Left colon (tissue), 2 donors: Measurements from ENCODE around the gene RPRD2. TPM values are rescaled to one million over a fixed set of nuclear protein-coding genes. Genes with fewer than 3 reads are reported as not detected.

Experiments used
- ATAC-seq: fragments of 200-7000 bp; cut with Tn5 transposase; one replicate; pipeline ENCODE4 v1.9.1; 2020; ENCODE audit warnings: mild to moderate bottlenecking, moderate library complexity
- DNase-seq, 2 donors: peaks; one replicate each; pipeline ENCODE4 v3.0.0-alpha.2; 2020
- intact Hi-C, 2 donors: fragments of 100-400 bp; cut with DNase I in 1 of 2; cut with micrococcal nuclease in 1 of 2; formaldehyde crosslinking; loops; one replicate each; pipeline versions ENCODE4 v1.11.2 to v1.14.0; 2022; cut with DNase I, micrococcal nuclease
- total RNA-seq, 2 donors: library from RNA; stranded (reverse); fragmentation: NEBNext Ultra II Directional; extraction: Animal tissue kit (Norgen Biotek cat#: 25700); gene quantifications; one replicate each; pipeline ENCODE4 v1.2.1, GENCODE V29; 2021
- donor health status: DM: no; HTN: no; CAD: no.
- donor health status: DM: yes; HTN: yes; CAD: no.

RPRD2 gene
- total RNA-seq, 2 donors from 2014 or later: 25.4 to 28.1 TPM

DNA sequence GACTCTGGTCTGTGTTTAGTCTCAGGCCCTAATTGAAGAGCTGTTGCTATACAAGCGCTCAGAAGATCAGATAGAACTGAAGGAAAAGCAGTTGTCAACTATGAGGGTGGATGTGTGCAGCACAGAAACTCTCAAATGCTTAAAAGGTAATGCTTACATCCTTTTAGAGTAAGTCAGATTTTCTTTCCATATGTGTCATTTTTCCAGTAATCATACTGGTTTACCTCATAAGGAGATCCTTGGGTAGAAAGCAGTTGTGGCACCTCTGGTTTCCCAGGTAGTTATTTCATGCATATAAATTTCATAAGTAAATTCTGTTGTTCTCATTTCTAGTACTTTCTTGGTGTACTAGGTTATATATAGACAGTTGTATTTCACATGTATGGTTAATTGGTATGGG lies 80.3 kb downstream of the RPRD2 start:
- DNase-seq: no peak
- intact Hi-C loops: no loop called here
- ATAC-seq: no peak

DNA sequence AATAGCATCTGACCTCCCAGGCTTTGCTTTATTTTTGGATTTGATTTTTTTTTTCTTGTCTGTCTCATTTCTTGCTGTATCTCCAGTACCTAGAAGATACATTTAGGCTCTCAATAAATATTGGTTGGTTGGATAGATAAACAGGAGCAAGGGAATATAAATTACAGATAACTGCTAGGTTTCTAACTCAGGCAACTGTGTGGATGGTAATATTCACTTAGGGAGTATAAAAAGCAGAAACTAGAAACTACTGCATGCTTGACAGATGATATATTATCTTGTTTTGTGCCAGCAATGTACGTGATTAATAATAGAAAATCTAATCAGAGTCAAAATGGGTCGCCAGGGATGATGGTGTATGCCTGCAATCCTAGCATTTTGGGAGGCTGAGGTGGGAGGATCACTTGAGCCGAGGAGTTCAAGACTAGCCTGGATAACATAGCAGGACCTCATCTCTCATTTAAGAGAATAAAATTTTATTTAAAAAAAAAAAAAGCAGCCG lies 92.2 kb downstream of the RPRD2 start:
- DNase-seq (no peak), ATAC-seq (no peak)
- intact Hi-C loops: no loop called here

- peak; percentile 78 for ATAC-seq
- intact Hi-C loops: no loop called here
- DNase-seq: peak; percentile 42 to 65
Measured at GRCh38 chr1:150464422-150464826, 100.5 kb downstream of the RPRD2 start.

DNA sequence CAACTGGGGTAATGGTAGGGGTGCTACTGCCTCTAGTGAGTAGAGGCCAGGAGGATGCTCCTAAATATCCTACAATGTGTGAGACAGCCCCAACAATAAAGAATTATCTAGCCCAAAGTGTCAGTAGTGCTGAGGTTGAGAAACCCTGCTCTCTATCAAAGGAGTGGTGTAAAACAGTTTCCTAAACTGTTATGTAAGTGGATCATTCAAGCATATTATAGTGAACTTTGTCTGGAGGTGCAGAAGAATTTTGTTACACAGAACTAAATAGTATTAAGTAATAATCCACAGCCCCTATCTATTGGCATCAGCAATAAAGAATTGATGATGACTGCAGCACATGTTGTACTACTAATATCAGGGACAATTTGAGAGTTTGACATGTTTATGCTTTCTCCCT lies 103.0 kb downstream of the RPRD2 start:
- ATAC-seq (no peak), DNase-seq (no peak)
- intact Hi-C loops: no loop called here

- no peak for DNase-seq
- ATAC-seq: no peak
- intact Hi-C loops: no loop called here
Measured at GRCh38 chr1:150469291-150469690, 105.3 kb downstream of the RPRD2 start.

DNA sequence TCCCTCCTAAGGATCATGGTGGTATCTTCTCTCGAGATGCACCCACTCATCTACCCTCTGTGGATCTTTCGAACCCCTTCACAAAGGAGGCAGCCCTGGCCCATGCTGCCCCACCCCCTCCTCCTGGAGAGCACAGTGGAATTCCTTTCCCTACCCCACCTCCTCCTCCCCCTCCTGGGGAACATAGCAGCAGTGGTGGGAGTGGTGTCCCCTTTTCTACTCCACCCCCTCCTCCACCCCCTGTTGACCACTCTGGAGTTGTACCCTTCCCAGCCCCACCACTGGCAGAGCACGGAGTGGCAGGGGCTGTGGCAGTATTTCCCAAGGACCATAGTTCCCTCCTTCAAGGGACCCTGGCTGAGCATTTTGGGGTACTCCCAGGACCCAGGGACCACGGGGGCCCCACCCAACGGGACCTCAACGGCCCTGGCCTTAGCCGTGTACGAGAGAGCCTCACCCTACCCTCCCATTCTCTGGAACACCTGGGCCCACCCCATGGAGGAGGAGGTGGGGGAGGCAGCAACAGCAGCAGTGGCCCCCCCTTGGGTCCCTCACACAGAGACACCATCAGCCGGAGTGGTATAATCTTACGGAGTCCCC lies 108.8 kb downstream of the RPRD2 start:
- DNase-seq (no peak), ATAC-seq (no peak)
- intact Hi-C loops: loop anchor here in 1 of 2 donors (10.0 kb wide), 1 partner anchor 62 kb away; no protein-coding TSS in a partner anchor

- DNase-seq: no peak
- intact Hi-C loops: loop anchor here in 1 of 2 donors (10.0 kb wide), 1 partner anchor 61 kb away; no protein-coding TSS in a partner anchor
- no peak for ATAC-seq
Measured at GRCh38 chr1:150473659-150474058, 109.7 kb downstream of the RPRD2 start.

DNA sequence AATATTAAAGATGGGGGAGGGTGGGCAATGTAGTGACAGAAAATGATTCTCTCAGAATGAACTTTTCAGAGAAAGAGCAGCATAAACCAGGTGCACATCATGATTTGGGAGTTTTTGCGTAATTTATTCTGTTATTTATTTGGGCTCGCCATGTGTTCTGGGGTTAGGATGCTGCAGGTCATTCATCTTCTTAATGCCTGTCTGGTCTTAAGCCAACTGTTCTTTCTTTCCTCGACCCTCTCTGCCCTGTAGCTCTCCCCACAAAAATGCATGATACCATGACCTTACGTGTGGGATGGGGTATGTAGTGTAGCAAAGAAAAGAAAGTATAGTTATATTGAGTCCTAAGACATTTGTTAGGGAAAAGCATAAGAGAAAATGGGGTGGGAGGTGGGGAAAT lies 110.9 kb downstream of the RPRD2 start:
- no peak for DNase-seq
- intact Hi-C loops: loop anchor here in 1 of 2 donors (10.0 kb wide), 1 partner anchor 60 kb away; no protein-coding TSS in a partner anchor
- ATAC-seq: no peak

GRCh38 chr1:150476754-150477153 lies 112.8 kb downstream of the RPRD2 start:
- intact Hi-C loops: loop anchor here in 1 of 2 donors (10.0 kb wide), 1 partner anchor 58 kb away; no protein-coding TSS in a partner anchor
- ATAC-seq (no peak), DNase-seq (no peak)

GRCh38 chr1:150477320-150477719 lies 113.4 kb downstream of the RPRD2 start:
- ATAC-seq (peak; percentile 74), DNase-seq (no peak)
- intact Hi-C loops: loop anchor here in 1 of 2 donors (10.0 kb wide), 1 partner anchor 57 kb away; no protein-coding TSS in a partner anchor

DNA sequence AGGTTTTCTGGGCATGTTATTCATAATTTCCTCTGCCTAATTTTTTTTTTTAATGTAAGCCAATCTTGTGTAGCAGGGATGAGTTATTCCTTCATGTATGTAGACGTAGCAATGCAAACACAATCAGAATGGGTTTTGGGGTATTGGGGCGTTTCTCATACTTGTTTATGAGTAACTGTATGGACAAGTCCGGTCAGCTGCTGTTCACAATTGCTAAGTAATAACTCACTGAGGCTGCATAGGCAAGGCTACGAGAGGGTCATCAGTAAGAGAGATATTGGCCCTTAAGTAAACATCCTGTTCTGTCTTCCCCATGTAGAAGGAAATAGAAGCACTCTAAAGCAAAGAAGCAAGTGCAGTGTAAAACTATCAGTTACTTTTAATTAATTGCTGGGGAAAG lies 113.8 kb downstream of the RPRD2 start:
- ATAC-seq (peak; percentile 83), DNase-seq (no peak)
- intact Hi-C loops: loop anchor here in 1 of 2 donors (10.0 kb wide), 1 partner anchor 57 kb away; no protein-coding TSS in a partner anchor

- DNase-seq: no peak
- ATAC-seq: no peak
- intact Hi-C loops: loop anchor here in 1 of 2 donors (10.0 kb wide), 1 partner anchor 55 kb away; no protein-coding TSS in a partner anchor
Measured at GRCh38 chr1:150479370-150479769, 115.4 kb downstream of the RPRD2 start.

DNA sequence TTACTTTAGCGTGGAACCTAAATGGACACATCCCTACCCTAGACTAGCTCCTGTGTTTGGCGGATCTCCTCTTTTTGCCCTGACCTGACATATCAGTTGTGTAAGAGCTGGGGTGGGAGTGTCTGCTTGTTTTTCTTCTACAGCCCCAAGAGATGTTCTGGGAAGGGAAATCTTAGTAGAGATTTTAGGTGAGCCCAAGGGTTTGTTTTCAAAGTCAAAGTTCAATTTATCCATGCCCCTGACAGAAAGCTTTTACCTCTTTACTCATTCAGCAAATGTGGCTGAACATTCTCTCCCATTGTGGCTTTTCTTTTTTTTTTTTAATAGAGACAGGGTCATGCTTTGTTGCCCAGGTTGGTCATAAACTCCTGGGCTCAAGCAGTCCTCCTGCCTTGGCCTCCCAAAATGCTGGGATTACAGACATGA lies 116.0 kb downstream of the RPRD2 start:
- ATAC-seq: no peak
- intact Hi-C loops: loop anchor here in 1 of 2 donors (10.0 kb wide), 1 partner anchor 55 kb away; no protein-coding TSS in a partner anchor
- no peak for DNase-seq

DNA sequence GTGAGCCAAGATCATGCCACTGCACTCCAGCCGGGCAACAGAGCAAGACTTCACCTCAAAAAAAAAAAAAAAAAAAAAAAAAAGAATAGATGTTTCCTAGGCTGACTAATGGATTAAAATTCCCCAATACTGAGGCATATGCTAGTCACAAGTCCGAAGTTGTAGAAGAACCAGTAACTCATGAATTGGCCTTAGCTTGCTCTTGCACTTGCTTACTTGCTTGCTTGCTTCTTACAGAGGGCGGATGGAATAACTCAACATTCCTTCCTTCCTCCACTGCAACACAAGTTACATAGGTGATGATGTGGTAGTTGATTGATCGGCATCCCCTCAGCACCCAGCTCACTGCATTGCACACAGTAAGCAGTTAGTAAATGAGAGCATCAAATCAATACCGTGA lies 120.5 kb downstream of the RPRD2 start:
- intact Hi-C loops: no loop called here
- DNase-seq: no peak
- no peak for ATAC-seq

DNA sequence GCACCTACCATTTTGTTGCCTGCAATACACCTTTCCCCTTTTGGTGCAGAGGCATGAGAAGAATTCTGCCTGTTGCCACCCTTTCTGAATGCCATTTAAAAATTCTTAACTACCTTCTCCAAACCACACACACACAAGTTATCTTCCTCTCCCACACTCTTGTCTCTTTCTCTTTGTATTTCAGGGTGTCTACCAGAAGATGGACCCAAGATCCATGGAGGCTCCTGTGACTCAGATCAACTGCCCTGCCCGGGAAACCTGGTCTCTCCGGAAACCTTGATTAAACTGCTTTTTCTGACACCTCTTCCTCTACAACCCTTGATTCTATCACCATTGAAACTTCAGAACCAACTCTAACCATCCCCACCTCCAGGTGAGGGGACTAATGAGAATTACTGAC lies 120.9 kb downstream of the RPRD2 start:
- DNase-seq (no peak), ATAC-seq (peak; percentile 36)

DNA sequence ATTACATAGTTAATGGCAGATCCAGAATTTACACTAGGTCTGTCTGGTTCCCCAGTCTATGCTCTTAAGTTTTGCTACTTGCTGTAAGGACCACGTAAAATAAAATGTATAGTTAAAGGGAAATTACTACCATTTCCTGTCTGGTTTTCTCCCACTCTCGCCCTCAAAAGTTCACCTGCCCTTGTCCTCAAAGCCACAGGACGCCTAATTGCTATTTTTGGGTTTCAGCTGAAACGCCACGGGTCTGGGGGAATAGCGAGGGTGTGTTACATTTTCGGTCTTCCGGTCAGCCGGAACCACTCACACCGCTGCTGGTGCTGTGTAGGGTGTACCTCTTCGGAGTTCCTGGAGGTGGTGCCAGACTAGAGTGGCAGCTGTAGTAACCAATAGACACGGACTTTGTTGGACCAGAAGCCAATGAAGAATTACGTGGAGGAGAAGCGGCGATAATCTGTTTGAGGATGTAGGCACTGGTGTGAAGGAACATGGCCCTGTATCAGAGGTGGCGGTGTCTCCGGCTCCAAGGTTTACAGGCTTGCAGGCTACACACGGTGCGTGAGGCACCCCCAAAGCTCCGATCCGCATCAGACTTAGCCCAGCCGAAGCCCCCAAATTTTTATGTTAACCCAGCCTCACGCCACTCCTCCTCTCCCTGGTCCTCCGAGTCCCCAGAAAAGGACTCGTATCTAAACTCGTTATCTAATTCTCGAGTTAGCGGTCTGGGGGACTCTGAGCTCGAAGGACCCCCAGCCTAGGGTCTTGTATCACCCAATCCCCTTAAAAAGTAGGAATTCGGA lies 123.2 kb downstream of the RPRD2 start, which contains the start of gene TARS2:
TSS of gene TARS2 (plus strand) at position 454 of the 797 bp plus-strand sequence. CDS start at position 486, 32 bp downstream.
- intact Hi-C loops: no loop called here
- DNase-seq (peak; percentile 92 to 96), ATAC-seq (peak; percentile 100)

More for the DNA sequence above, 120.9 kb downstream of the RPRD2 start:
- intact Hi-C loops: no loop called here

DNA sequence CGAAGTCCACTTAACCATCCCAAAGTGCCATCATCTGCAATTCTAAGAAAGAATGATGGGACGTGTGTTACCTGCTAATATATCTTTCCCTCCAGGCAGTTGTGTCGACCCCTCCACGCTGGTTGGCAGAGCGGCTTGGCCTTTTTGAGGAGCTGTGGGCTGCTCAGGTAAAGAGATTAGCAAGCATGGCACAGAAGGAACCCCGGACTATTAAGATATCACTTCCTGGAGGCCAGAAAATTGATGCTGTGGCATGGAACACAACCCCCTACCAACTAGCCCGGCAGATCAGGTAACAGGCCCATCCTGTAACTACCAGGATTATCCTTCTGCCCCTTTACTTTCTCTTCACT lies 123.8 kb downstream of the RPRD2 start:
- intact Hi-C loops: no loop called here
- ATAC-seq (peak; percentile 21), DNase-seq (no peak)

- no peak for DNase-seq
- intact Hi-C loops: no loop called here
- ATAC-seq: no peak
Measured at GRCh38 chr1:150493175-150493574, 129.2 kb downstream of the RPRD2 start.

GRCh38 chr1:150498342-150498741 lies 134.4 kb downstream of the RPRD2 start:
- DNase-seq (no peak), ATAC-seq (no peak)
- intact Hi-C loops: no loop called here

- intact Hi-C loops: no loop called here
- ATAC-seq (no peak), DNase-seq (no peak)
Measured at GRCh38 chr1:150505431-150505830, 141.5 kb downstream of the RPRD2 start.
